Right kidney (tissue), 1 donor: ENCODE results near the gene TMEM100.
"Not testable (repeated sequence)": the region's sequence is repeated elsewhere in the genome, so short reads cannot be mapped to it uniquely, and the experiment has no call there.

Source experiments
- DNase-seq: peaks from one replicate; pipeline ENCODE4 v3.0.0-alpha.2; 2016

The TMEM100 gene

GRCh38 chr17:55689672-55690071, 33.0 kb downstream of the TMEM100 start:
- no peak for DNase-seq

- no peak for DNase-seq
These were observed 34.6 kb downstream of the TMEM100 start for GRCh38 chr17:55688057-55688456.

DNA sequence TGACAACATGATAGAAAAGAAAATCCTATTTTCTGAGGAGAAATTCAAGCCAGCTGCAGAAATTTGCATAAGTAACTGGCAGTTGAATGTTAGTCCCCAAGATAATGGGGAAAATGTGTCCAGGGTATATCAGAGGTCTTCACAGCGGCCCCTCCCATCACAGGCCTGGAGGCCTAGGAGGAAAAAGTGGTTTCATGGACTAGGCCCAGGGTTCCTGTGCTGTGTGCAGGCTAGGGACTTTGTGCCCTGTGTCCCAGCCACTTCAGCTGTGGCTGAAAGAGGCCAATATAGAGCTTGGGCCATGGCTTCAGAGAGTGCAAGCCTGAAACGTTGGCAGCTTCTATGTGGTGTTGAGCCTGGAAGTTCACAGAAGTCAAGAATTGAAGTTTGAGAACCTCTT, 35.6 kb downstream of the TMEM100 start:
- DNase-seq, result no peak

DNA sequence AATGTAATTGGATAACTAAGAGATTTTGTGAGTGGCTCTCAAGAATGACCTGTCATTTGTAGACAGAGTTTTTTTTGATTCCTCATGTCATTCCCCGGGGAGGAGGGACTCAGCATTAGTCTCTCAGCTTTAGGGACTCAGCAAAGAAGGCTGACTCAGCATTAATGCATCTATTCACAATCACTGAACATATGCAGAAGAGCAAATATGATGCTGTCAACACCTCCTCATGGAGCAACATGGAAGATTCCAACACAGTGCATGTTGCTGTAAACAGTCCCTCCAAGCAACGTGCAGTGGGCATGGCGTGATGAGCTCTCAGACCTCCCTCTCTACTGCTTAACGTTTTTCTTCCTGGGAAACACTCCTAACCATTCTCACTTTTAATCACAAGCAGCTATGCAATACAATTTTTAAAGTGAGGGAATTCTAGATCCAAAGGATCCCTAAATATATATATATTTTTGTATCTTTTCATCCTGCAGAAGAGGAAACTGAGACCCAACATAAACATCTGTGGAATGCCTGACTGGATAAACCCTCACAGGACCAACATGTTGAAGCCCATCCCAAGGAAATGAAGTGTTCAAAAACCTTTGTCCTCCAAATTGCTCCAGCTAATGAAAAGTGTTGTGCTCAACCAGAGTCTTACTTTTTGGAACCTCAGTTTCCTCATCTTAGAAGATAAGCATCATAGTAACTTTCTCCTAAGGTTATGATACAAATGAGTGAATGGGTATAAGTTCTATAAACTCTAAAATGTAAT, 38.9 kb downstream of the TMEM100 start:
- DNase-seq, result no peak

- DNase-seq, result no peak
These were observed 41.3 kb downstream of the TMEM100 start for GRCh38 chr17:55681342-55681700.

DNA sequence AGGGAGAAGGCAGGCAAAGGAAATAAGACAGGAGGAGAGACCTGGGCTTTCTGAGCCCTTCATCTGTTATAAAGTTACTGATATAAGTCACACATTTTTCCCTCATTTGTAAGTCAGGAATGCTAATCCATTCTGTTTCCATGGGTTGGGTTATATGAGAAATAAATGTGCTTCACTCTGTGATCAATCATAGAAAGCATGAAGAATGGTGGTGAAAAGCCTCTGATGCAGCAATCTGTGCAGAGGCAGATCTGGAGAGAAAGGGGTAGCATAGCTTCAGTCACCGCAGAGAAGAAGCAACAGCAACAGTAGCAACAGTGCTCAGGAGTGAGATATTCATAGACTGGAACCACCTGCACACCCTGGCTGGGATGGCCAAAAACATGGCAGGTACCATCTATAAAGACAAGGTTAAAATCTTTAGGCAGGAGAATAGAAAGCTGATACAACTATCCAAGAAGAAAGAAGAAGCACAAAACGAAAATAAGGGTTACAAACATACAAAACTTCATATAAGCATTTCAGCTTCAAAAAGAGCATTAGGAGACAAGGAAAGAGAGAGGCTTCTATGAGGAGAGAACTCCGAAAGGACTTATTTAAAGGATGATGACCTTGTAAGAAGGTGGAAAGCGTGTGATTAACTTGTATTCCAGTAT, 41.9 kb downstream of the TMEM100 start:
- no peak for DNase-seq

GRCh38 chr17:55677446-55677845, 45.2 kb downstream of the TMEM100 start:
- DNase-seq, result no peak

GRCh38 chr17:55676274-55676673, 46.4 kb downstream of the TMEM100 start:
- DNase-seq, result no peak

GRCh38 chr17:55673743-55674506, 48.7 kb downstream of the TMEM100 start:
- no peak for DNase-seq

- DNase-seq, result no peak
These were observed 49.8 kb downstream of the TMEM100 start for GRCh38 chr17:55672585-55673501.

GRCh38 chr17:55672010-55672409, 50.7 kb downstream of the TMEM100 start:
- not testable (repeated sequence) for DNase-seq
